Raji (cell line): ENCODE data around the gene TULP4.

Source experiments
- POLR2A ChIP-seq: IDR thresholded peaks from 2 replicates; pipeline ENCODE4 v1.6.1; 2011; ENCODE audit warnings: low read depth, low read length, control low read depth; ENCODE audit not compliant: insufficient read depth

The TULP4 gene

GRCh38 chr6:158517581-158517980, 205.3 kb downstream of the TULP4 start:
- no peak for TF ChIP-seq POLR2A

- no peak for TF ChIP-seq POLR2A
These were observed 206.2 kb downstream of the TULP4 start for GRCh38 chr6:158518191-158519127.

DNA sequence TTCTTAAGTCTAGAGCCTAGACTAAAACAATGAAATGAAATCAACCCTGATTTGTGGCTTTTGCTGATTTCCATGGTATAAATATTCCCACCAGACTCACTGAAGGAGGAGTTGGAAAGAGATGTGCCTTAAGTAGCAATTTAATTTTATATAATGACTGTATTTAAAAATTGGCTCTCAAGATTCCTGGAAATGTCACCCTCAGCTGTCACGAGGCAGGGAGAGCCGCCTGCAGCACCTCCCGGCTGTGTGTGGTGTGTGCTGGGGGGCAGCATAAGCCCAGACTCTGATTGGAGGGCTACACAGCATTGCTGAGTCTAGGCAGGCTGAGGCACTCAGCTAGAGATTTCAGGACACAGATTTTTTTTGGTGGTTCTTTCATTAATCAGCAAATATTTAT, 207.0 kb downstream of the TULP4 start:
- no peak for TF ChIP-seq POLR2A

- TF ChIP-seq POLR2A: no peak
These were observed 207.5 kb downstream of the TULP4 start for GRCh38 chr6:158519761-158520160.

- no peak for TF ChIP-seq POLR2A
These were observed 209.5 kb downstream of the TULP4 start for GRCh38 chr6:158521759-158522158.

- TF ChIP-seq POLR2A: no peak
These were observed 210.4 kb downstream of the TULP4 start for GRCh38 chr6:158522616-158523015.

- TF ChIP-seq POLR2A: no peak
These were observed 212.0 kb downstream of the TULP4 start for GRCh38 chr6:158524311-158524710.

DNA sequence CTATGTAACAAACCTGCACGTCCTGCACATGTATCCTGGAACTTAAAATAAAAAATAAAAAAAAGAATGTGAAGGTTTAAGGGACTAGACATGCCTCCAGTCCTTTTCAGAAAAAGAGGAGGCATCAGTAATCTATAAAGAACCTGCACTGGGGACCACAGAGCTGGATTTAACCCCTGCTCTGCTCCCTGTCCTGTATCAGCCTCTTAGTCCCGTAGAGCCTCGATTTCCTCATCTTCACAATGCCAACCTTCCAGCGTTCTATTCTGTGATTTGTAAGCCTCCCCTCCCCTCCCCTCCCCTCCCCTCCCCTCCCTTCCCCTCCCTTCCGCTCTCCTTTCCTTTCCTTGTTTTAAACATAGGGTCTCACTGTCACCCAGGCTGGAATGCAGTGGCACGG, 216.6 kb downstream of the TULP4 start:
- TF ChIP-seq POLR2A: no peak

DNA sequence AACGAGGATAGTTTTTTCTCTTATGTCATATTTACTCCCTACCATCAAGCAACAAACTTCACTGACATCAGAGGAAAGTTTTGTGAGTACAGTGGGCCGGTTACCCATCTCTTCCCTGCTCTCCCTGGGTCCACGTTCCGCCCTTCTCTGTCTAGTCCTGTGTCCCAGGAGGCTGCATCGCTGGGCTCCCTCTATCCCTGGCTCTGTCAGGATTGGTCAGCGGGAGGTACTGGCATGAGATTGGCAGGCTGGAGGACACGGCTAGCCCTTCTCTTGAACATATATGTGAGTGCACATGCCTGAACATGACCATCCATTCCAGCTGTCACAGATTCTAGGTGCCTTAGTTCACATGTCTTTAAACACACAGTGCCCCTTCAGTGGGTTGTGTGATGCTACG, 217.4 kb downstream of the TULP4 start:
- no peak for TF ChIP-seq POLR2A

GRCh38 chr6:158531566-158531965, 219.3 kb downstream of the TULP4 start:
- no peak for TF ChIP-seq POLR2A

GRCh38 chr6:158531970-158532369, 219.7 kb downstream of the TULP4 start:
- TF ChIP-seq POLR2A: no peak

DNA sequence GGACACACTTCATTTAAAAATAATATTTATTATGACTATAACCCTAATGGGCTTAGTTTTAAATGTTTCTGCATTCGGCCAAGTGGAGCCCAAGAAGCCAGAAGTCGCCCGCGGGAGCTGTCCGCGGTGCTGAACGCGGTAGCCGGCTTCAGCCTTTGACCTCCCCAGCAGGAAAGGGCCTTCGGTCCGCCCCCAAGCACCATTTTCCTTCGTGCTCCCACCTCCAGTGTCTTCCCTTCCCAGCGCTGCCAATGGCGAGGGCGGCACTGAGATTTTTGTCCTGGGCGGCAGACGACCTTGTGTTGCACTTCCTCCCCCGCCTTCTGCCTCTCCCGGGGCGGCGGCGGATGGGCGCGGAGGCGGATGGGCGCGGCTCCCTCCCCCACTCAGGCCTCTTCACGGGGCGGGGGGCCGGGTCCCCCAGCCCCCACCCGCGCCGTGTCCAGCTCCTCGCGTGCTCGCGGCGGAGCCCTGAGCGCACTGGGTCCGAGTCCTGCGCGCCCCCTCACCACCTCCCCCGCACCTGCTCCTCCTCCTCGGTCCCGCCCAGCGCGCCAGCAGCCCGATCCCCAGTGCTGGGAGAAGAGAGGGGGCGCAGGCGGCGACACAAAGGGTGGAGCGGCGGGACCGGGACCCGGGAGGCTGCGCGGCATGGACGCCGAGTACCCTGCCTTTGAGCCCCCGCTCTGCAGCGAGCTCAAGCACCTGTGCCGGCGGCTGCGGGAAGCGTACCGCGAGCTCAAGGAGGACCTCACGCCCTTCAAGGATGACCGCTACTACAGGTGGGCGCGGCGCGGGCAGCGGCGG, 224.0 kb downstream of the TULP4 start:
- no peak for TF ChIP-seq POLR2A

DNA sequence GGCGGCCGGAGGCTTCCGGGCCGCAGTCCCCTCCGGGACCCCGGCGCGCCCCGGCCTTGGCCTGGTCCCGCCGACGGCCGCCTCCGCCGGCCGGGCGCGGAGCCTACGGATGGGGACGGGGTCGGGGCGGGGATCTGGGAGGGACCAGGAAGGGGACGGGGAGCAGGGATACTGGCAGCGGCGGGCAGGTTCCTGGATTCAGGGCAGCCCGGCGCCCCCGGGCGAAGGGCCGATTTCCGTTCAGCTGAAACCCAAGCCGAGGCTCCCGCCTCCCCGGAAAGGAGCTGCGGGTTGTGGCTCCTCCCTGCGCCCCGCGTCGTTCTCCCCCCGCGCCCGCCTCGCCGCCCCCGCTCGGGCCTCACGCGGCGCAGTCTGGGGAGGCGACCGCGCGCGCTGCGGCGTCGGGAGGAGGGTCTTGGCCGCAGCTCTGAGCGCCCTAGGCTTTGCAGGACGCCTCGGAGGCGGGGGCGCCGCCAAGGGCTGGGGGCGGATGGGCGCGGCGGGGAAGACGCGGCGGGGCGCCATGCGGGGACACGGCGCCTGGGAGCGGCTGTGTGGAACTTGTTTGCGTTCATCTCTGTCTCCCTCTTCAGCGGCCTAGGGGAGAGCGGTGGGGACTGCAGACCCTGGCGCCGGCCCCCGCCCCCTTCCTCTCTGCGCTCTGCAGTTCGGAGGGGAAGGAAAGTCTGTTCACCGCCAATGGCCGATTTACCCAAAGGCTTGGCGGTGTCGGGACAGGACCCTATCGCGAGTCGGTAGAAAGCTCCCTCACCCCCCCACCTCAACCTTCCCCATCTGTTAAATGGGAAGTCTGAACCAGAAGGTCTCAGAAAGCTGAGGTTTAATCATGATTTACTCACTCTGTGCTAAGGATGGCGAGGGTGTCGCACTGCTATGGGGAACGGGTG, 224.9 kb downstream of the TULP4 start:
- TF ChIP-seq POLR2A: no peak

DNA sequence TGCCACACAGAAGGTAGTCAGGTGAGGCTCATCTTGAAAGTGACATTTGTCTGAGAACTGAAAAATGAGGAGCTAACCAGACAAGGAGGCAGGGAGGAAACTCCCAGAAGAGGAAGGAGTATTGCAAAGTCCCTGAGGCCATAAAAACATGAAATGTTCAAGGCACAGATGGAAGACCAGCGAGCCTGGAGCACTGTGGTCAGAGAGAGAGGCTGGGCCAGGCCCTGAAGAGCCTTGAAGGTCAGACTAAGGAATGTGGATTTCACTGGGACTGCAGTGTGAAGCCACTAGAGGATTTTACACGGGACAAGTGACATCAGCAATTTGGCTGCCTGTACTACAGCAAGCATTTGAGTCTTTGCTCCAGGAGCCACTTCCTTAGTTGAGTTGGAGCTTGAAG, 226.5 kb downstream of the TULP4 start:
- TF ChIP-seq POLR2A: no peak

DNA sequence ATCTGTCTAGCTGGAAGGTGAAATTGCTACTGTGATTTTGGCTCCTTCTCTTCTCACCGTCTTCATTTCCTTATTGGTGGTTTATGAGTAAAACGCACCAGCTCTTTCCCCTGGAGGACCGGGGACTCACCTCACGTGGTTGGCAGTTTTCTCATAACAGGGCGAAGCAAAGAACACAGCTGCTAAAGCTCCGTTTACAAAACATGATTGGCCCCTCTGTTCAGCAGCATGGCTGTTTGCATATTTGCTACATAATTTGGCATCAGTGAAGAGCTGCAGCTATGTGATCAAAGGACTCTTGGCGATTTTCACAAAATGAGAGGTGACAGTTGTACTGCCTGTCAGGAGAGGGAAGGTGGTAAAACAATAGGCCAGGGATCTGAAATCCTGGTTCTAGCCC, 227.1 kb downstream of the TULP4 start:
- TF ChIP-seq POLR2A: no peak
